Nephron progenitor cell (in vitro differentiated cells): ENCODE data around the gene FAM184A.
"Not testable (repeated sequence)": the region's sequence is repeated elsewhere in the genome, so short reads cannot be mapped to it uniquely, and the experiment has no call there.

Source experiments
- DNase-seq: peaks from one replicate; pipeline ENCODE4 v3.0.0; 2021
- H3K27ac Mint-ChIP-seq: 2 replicates; pipeline ENCODE4 v1.8.0; 2021; ENCODE audit warnings: mild to moderate bottlenecking, moderate library complexity, mixed read lengths
- H3K27me3 Mint-ChIP-seq: 2 replicates; pipeline ENCODE4 v1.8.0; 2021; ENCODE audit warnings: mild to moderate bottlenecking, low read depth, mixed read lengths; ENCODE audit not compliant: poor library complexity
- H3K36me3 Mint-ChIP-seq: 2 replicates; pipeline ENCODE4 v1.8.0; 2021; ENCODE audit warnings: low read depth, mixed read lengths
- H3K4me1 Mint-ChIP-seq: 2 replicates; pipeline ENCODE4 v1.8.0; 2021; ENCODE audit warnings: mixed read lengths
- H3K4me3 Mint-ChIP-seq: 2 replicates; pipeline ENCODE4 v1.8.0; 2021; ENCODE audit warnings: mild to moderate bottlenecking, moderate library complexity, mixed read lengths
- H3K9me3 Mint-ChIP-seq: 2 replicates; pipeline ENCODE4 v1.8.0; 2021; ENCODE audit warnings: mild to moderate bottlenecking, moderate library complexity, mixed read lengths
- CTCF ChIP-seq: fragments of 200-600 bp; sonication (generic); IDR thresholded peaks from 2 replicates; pipeline ENCODE4 v1.5.0; 2021; ENCODE audit warnings: antibody characterized with exemption

Gene FAM184A

GRCh38 chr6:119026822-119027221 lies 51.6 kb downstream of the FAM184A start:
- Mint-ChIP-seq H3K9me3 (no peaks in the 10 kb centered on the region), H3K27ac (no peak overlapping the region), H3K36me3 (no peaks in the 10 kb centered on the region), H3K4me3 (no peak overlapping the region), H3K27me3 (no peaks in the 10 kb centered on the region), H3K4me1 (peaks cover 42% of the 10 kb centered on the region)
- no peak for TF ChIP-seq CTCF
- DNase-seq, result no peak

- H3K4me1 Mint-ChIP-seq, result peaks cover 42% of the 10 kb centered on the region
- H3K9me3 Mint-ChIP-seq, result no peaks in the 10 kb centered on the region
- H3K4me3 Mint-ChIP-seq, result no peak overlapping the region
- no peaks in the 10 kb centered on the region for H3K27me3 Mint-ChIP-seq
- H3K27ac Mint-ChIP-seq, result peak overlapping the region; percentile 32
- H3K36me3 Mint-ChIP-seq, result no peaks in the 10 kb centered on the region
- no peak for TF ChIP-seq CTCF
- DNase-seq, result no peak
These were observed 52.7 kb downstream of the FAM184A start for GRCh38 chr6:119025793-119026192.

GRCh38 chr6:119024111-119024510 lies 54.4 kb downstream of the FAM184A start:
- no peak for TF ChIP-seq CTCF
- peaks cover 42% of the 10 kb centered on the region for H3K4me1 Mint-ChIP-seq
- peak overlapping the region; percentile 10 for H3K27ac Mint-ChIP-seq
- no peaks in the 10 kb centered on the region for H3K27me3 Mint-ChIP-seq
- no peaks in the 10 kb centered on the region for H3K36me3 Mint-ChIP-seq
- H3K9me3 Mint-ChIP-seq, result no peaks in the 10 kb centered on the region
- no peak for DNase-seq
- H3K4me3 Mint-ChIP-seq, result no peak overlapping the region

- Mint-ChIP-seq H3K36me3 (no peaks in the 10 kb centered on the region), H3K4me3 (no peak overlapping the region), H3K27me3 (no peaks in the 10 kb centered on the region), H3K4me1 (peaks cover 38% of the 10 kb centered on the region), H3K9me3 (no peaks in the 10 kb centered on the region), H3K27ac (no peak overlapping the region)
- TF ChIP-seq CTCF, result no peak
- no peak for DNase-seq
These were observed 55.7 kb downstream of the FAM184A start for GRCh38 chr6:119022796-119023195.

GRCh38 chr6:119020597-119021561 lies 57.6 kb downstream of the FAM184A start:
- peaks cover 22% of the 10 kb centered on the region for H3K4me1 Mint-ChIP-seq
- H3K36me3 Mint-ChIP-seq, result peaks cover 12% of the 10 kb centered on the region
- H3K9me3 Mint-ChIP-seq, result peaks cover 5% of the 10 kb centered on the region
- no peaks in the 10 kb centered on the region for H3K27me3 Mint-ChIP-seq
- no peak for TF ChIP-seq CTCF
- H3K27ac Mint-ChIP-seq, result no peak overlapping the region
- DNase-seq, result no peak
- no peak overlapping the region for H3K4me3 Mint-ChIP-seq

GRCh38 chr6:119015165-119015564 lies 63.3 kb downstream of the FAM184A start:
- H3K27ac Mint-ChIP-seq, H3K4me1 Mint-ChIP-seq, H3K27me3 Mint-ChIP-seq, H3K9me3 Mint-ChIP-seq, H3K4me3 Mint-ChIP-seq, DNase-seq: not testable (repeated sequence)
- peaks cover 26% of the 10 kb centered on the region for H3K36me3 Mint-ChIP-seq
